ENCODE results near the gene ADORA2A.

ADORA2A gene

GRCh38 chr22:24433001-24433827 is 5.8 kb downstream of the ADORA2A start:
- ATAC-seq = no peak
- no peak for DNase-seq

GRCh38 chr22:24433828-24434470 is 6.5 kb downstream of the ADORA2A start:
- peak; percentile 65 for DNase-seq
- ATAC-seq = peak; percentile 78

- DNase-seq = peak; percentile 80
- peak; percentile 77 for ATAC-seq
Observed at GRCh38 chr22:24434471-24435322, 7.3 kb downstream of the ADORA2A start.

GRCh38 chr22:24435323-24435645 is 7.9 kb downstream of the ADORA2A start:
- no peak for ATAC-seq
- DNase-seq = no peak

- DNase-seq (no peak), ATAC-seq (no peak)
Observed at GRCh38 chr22:24435861-24436371, 8.5 kb downstream of the ADORA2A start.

GRCh38 chr22:24436553-24436952 is 9.2 kb downstream of the ADORA2A start:
- ATAC-seq = no peak
- DNase-seq = no peak

- DNase-seq (no peak), ATAC-seq (no peak)
Observed at GRCh38 chr22:24437091-24437490, 9.7 kb downstream of the ADORA2A start.

- peak; percentile 4 for DNase-seq
- no peak for ATAC-seq
Observed at GRCh38 chr22:24437741-24438328, 10.4 kb downstream of the ADORA2A start.

- DNase-seq (peak; percentile 4), ATAC-seq (no peak)
Observed at GRCh38 chr22:24440270-24440717, 12.9 kb downstream of the ADORA2A start.

- ATAC-seq = no peak
- DNase-seq = no peak
Observed at GRCh38 chr22:24440718-24441405, 13.5 kb downstream of the ADORA2A start.

GRCh38 chr22:24441406-24442351 is 14.3 kb downstream of the ADORA2A start:
- no peak for DNase-seq
- no peak for ATAC-seq

- DNase-seq (no peak), ATAC-seq (no peak)
Observed at GRCh38 chr22:24442352-24442744, 14.9 kb downstream of the ADORA2A start.

- no peak for ATAC-seq
- DNase-seq = no peak
Observed at GRCh38 chr22:24443668-24444067, 16.3 kb downstream of the ADORA2A start.

GRCh38 chr22:24444251-24444650 is 16.9 kb downstream of the ADORA2A start:
- no peak for DNase-seq
- no peak for ATAC-seq

- no peak for ATAC-seq
Observed at GRCh38 chr22:24444729-24445466, 17.5 kb downstream of the ADORA2A start.

GRCh38 chr22:24445481-24446259 is 18.3 kb downstream of the ADORA2A start:
- peak; percentile 97 for ATAC-seq
- peak; percentile 66 for DNase-seq

More at GRCh38 chr22:24444729-24445466, 17.5 kb downstream of the ADORA2A start:
- DNase-seq = no peak

- DNase-seq (no peak), ATAC-seq (no peak)
Observed at GRCh38 chr22:24446260-24446611, 18.8 kb downstream of the ADORA2A start.

GRCh38 chr22:24450610-24451009 is 23.2 kb downstream of the ADORA2A start:
- DNase-seq (no peak), ATAC-seq (no peak)

- DNase-seq (no peak), ATAC-seq (no peak)
Observed at GRCh38 chr22:24451162-24451561, 23.8 kb downstream of the ADORA2A start.

Data from stimulated activated naive CD8-positive, alpha-beta T cell treated with anti-CD3 and anti-CD28 coated beads, Interleukin-15, Interleukin-2, amounts not matched to agents 100 U/mL and 50 U/mL, for 24 hours (primary cell).